Body of pancreas (tissue), 4 donors: ENCODE data around the gene RSRC1.

Experiments used
- CTCF ChIP-seq, 7 experiments: fragments of 450-650 bp in 4 of 7; fragments of 200-600 bp in 3 of 7; sonication (generic) in 3 of 7; IDR thresholded peaks; one replicate each; pipeline ENCODE4 v1.5.1; 2016 to 2019; ENCODE audit warnings: antibody characterized with exemption in 7 of 7
- POLR2A ChIP-seq, 3 donors: fragments of 450-650 bp; IDR thresholded peaks; one replicate each; pipeline ENCODE4 v1.6.1; 2016; ENCODE audit warnings: antibody characterized with exemption in 3 of 3, mild to moderate bottlenecking in 2 of 3

DNA sequence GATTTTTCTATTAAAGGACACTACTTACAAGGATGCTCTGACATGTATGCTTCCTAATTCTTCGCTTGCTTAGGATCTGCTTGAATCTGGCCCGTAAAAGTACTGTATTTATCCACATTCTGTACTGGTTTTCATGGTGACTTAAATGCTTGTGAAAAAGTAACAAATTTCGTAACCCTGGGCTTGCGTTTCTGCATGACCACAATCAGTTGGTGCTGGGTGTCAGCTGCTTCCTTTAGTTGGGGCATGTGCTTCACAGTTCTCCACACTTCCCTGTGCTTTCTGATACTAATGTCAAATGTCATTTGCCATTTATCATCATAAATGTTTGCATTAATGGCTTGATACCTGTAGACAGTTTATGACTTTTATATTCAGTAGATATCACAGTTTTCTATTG lies 242.7 kb downstream of the RSRC1 start:
- no peak for TF ChIP-seq CTCF (IDR thresholded peaks at IDR 0.05)
- TF ChIP-seq POLR2A (IDR thresholded peaks at IDR 0.05) = no peak
